ENCODE measurements around the gene MOK.

The MOK gene

DNA sequence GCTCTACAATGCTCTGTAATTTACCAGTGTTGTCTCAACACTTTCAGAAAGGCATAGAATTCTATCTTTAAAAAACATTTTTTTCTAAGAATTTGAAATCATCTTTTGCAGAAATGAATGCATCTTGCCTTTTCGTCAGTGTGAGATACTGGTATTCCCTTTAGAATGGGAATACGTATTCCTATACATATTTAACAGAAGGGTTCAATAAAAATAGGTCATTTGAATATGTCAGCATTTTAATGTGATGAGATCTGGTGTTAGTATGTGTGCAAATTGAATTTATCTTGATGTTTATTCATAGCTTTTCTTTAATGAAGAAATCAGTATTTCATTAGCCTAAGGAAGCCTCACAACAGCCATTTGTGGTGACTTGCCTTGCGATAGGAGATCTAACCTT is 121.1 kb downstream of the MOK start:
- no peak for DNase-seq (ENCODE audit: low read depth in 1 of 2, low spot score in 1 of 2)

DNA sequence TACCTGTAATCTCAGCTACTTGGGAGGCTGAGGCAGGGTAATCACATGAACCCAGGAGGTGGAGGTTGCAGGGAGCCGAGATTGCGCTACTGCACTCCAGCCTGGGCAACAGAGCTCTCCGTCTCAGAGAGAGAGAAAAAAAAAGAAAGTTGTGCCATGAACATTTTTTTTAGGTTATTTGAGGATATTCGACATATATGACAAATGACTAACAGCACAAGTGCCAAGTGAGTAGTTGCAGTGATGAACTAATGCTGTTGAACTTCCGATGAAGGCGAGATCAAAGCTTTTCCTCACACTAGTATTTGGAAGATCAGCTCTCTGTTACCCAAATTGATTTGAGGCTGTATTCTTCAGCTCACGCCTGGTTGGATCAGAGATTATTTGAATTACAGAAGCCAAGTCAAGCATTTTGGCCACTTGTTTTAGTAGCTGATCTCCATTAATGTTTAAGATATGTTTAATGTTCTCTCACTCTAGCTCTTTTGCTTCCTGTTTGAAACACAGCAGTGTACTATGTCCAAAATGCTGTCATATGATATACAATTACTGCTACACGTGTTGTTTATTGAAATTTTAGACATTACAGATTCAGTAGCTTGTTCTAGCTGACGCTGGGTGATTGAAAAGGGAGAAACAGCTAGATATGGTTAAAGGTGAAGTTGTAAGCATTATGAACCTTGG is 121.9 kb downstream of the MOK start:
- no peak for DNase-seq (ENCODE audit: low read depth in 1 of 2, low spot score in 1 of 2)

DNA sequence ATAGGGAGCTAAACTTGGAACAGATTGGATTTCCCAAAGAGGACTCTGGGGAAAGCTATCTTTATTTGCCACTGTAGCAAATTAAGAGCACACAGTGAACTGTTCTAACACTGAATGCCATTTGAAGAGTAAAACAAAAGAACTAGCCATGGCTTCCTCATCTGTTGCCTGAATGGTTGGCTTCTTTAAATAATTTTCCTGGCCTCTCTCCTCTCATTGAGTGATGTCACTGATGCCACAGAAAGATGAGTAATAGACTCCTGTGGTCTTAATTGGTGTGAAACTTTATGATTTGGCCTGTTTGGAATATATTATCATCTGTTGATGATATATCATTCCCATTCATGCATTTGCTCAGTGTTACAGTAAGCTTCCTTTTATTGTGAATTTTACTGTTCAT is 122.8 kb downstream of the MOK start:
- no peak for DNase-seq (ENCODE audit: low read depth in 1 of 2, low spot score in 1 of 2)

DNA sequence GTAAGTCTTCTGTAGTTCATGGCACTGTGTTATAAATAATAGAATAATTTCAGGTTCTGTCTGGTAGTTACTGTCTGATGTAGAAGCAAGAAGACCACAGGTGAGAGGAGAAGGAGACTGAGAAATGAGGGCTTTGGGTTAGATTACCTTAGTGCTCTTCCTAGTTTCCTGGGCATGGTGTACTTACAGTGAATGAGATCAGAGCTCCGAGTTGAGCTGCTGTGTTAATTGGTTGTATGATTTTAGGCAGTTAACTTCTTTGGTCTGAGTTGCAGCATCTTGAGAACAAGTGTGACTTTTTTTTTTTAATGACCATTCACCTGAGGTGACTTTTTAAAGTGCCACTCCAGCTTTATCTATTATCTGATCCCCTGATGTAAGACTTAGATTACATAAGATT is 123.8 kb downstream of the MOK start:
- DNase-seq (ENCODE audit: low read depth in 1 of 2, low spot score in 1 of 2): no peak

DNA sequence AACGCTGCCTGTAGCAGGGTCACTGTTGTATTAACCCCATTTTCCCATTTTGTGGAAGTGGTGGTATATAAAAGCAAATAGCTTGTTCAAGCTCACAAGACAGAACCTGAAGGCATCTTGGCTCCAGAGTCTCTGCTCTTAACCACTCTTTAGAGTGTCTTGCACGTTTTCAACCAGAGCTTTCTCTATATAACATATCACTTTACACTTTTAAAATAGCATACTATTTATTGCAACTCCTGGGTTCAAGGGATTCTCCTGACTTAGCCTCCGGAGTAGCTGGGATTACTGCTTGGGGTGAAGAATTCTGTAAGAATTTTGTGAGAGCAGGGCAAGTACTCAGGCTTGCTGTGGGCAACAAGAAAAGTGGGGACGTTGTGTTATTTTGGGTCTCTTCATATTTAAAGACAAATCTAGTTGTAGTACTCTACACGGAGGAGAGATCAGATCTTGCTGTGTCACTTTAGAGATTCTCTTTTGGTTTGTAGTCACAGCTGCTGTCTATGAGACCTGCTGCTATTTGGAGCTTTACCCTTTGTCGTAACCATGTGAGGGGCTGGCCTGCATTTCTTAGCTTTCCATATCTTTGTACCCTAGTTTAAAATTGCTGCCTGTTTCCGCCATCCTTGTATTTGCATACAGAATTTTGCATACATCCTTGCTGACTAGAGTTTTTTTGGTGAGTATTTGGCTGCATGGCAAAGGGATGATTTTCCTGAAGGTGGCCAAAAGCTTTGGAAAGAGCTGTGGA is 124.5 kb downstream of the MOK start:
- no peak for DNase-seq (ENCODE audit: low read depth in 1 of 2, low spot score in 1 of 2)
